Left lung (tissue), 10 donors: Measurements from ENCODE around the gene MEGF9. TPM values are rescaled to one million over a fixed set of nuclear protein-coding genes. Genes with fewer than 3 reads are reported as not detected.

Experiments
- ATAC-seq: fragments of 200-7000 bp; cut with Tn5 transposase; one replicate; pipeline ENCODE4 v1.9.1; 2020; ENCODE audit warnings: moderate library complexity
- DNase-seq, 4 donors: peaks; one replicate each; pipeline ENCODE4 v3.0.0-alpha.2; 2013 to 2020
- H3K27ac ChIP-seq, 2 donors: fragments of 200-600 bp; sonication (generic) in 1 of 2; one replicate each; pipeline versions ENCODE4 v1.5.0 to v1.8.0; 2020 to 2021
- H3K27me3 ChIP-seq, 2 donors: fragments of 200-600 bp; sonication (generic) in 1 of 2; one replicate each; pipeline versions ENCODE4 v1.5.0 to v1.8.0; 2020 to 2021
- H3K36me3 ChIP-seq, 2 donors: fragments of 200-600 bp; sonication (generic) in 1 of 2; one replicate each; pipeline versions ENCODE4 v1.5.0 to v1.8.0; 2020 to 2021
- H3K4me1 ChIP-seq, 2 donors: fragments of 200-600 bp; one replicate each; pipeline ENCODE4 v1.8.0; 2021
- H3K4me3 ChIP-seq, 2 donors: fragments of 200-600 bp; sonication (generic) in 1 of 2; one replicate each; pipeline versions ENCODE4 v1.5.0 to v1.8.0; 2020 to 2021; ENCODE audit warnings: mild to moderate bottlenecking in 1 of 2
- H3K9me3 ChIP-seq, 2 donors: fragments of 200-600 bp; sonication (generic) in 1 of 2; one replicate each; pipeline versions ENCODE4 v1.5.0 to v1.8.0; 2020 to 2021
- CTCF ChIP-seq, 2 donors: fragments of 200-600 bp; sonication (generic) in 1 of 2; IDR thresholded peaks; one replicate each; pipeline versions ENCODE4 v1.5.0 to v1.8.0; 2021; ENCODE audit warnings: antibody characterized with exemption in 2 of 2
- intact Hi-C, 2 donors: fragments of 100-400 bp; cut with DNase I; formaldehyde crosslinking; loops; one replicate each; pipeline versions ENCODE4 v1.11.2 to v1.14.2; 2022
- polyA plus RNA-seq, 6 donors: library from polyadenylated mRNA; unstranded; fragments of 120-200 nt; gene quantifications; one replicate each; pipeline ENCODE4 v1.2.1, GENCODE V29; 2013; ENCODE audit not compliant: insufficient read length in 6 of 6
- total RNA-seq, 2 donors: library from RNA; stranded (reverse); fragmentation: NEBNext Ultra II Directional; extraction: Animal tissue kit (Norgen Biotek cat#: 25700); gene quantifications; one replicate each; pipeline ENCODE4 v1.2.1, GENCODE V29; 2021
- donor health status: DM: no; HTN: yes; CAD: no.
- donor health status: DM: no; HTN: no; CAD: no.

The MEGF9 gene
- total and polyA plus RNA-seq, 8 donors, result 13.8 to 103 (median 15.3) TPM

GRCh38 chr9:120676767-120677402 is 37.4 kb downstream of the MEGF9 start:
- no peaks in the 10 kb centered on the region for H3K9me3 ChIP-seq
- peaks cover 3 to 45% of the 10 kb centered on the region in 2 donors for H3K4me1 ChIP-seq
- DNase-seq (peak in 1 of 4 donors; percentile 10), ATAC-seq (peak; percentile 91)
- H3K27ac ChIP-seq, result peak overlapping the region; percentile 35 to 69
- intact Hi-C loops, result no loop called here
- peaks cover 0 to 9% of the 10 kb centered on the region in 2 donors for H3K36me3 ChIP-seq
- no peak overlapping the region for H3K4me3 ChIP-seq
- TF ChIP-seq CTCF (IDR thresholded peaks at IDR 0.05), result no peak
- H3K27me3 ChIP-seq, result no peaks in the 10 kb centered on the region

GRCh38 chr9:120668399-120668798 is 45.9 kb downstream of the MEGF9 start:
- H3K4me3 ChIP-seq, result no peak overlapping the region
- intact Hi-C loops, result no loop called here
- H3K27ac ChIP-seq, result no peak overlapping the region
- no peaks in the 10 kb centered on the region for H3K36me3 ChIP-seq
- peaks cover 9 to 58% of the 10 kb centered on the region in 2 donors for H3K4me1 ChIP-seq
- no peak for ATAC-seq
- no peaks in the 10 kb centered on the region for H3K9me3 ChIP-seq
- H3K27me3 ChIP-seq, result no peaks in the 10 kb centered on the region
- peak in 1 of 4 donors; percentile 5 for DNase-seq
- TF ChIP-seq CTCF (IDR thresholded peaks at IDR 0.05), result no peak

GRCh38 chr9:120663950-120664349 is 50.3 kb downstream of the MEGF9 start:
- no peak for DNase-seq
- Histone ChIP-seq H3K27me3 (no peaks in the 10 kb centered on the region), H3K4me1 (peaks cover 9 to 70% of the 10 kb centered on the region in 2 donors), H3K4me3 (no peak overlapping the region), H3K9me3 (no peaks in the 10 kb centered on the region), H3K36me3 (peaks cover 0 to under 1% of the 10 kb centered on the region in 2 donors), H3K27ac (peak overlapping the region in 1 of 2 donors; percentile 38)
- no peak for TF ChIP-seq CTCF (IDR thresholded peaks at IDR 0.05)
- intact Hi-C loops, result no loop called here
- no peak for ATAC-seq

- no peak overlapping the region for H3K4me3 ChIP-seq
- intact Hi-C loops, result no loop called here
- peak overlapping the region in 1 of 2 donors; percentile 38 for H3K27ac ChIP-seq
- H3K27me3 ChIP-seq, result no peaks in the 10 kb centered on the region
- peaks cover 0 to 6% of the 10 kb centered on the region in 2 donors for H3K36me3 ChIP-seq
- no peaks in the 10 kb centered on the region for H3K9me3 ChIP-seq
- H3K4me1 ChIP-seq, result peaks cover 5 to 65% of the 10 kb centered on the region in 2 donors
- no peak for TF ChIP-seq CTCF (IDR thresholded peaks at IDR 0.05)
- DNase-seq (no peak), ATAC-seq (peak; percentile 21)
Measured at GRCh38 chr9:120663380-120663779, 50.9 kb downstream of the MEGF9 start.

GRCh38 chr9:120662513-120662912 is 51.8 kb downstream of the MEGF9 start:
- peaks cover 5 to 58% of the 10 kb centered on the region in 2 donors for H3K4me1 ChIP-seq
- no peak for TF ChIP-seq CTCF (IDR thresholded peaks at IDR 0.05)
- no peak overlapping the region for H3K27ac ChIP-seq
- intact Hi-C loops, result no loop called here
- ATAC-seq, result no peak
- DNase-seq, result no peak
- H3K4me3 ChIP-seq, result no peak overlapping the region
- H3K36me3 ChIP-seq, result peaks cover 0 to 15% of the 10 kb centered on the region in 2 donors
- H3K27me3 ChIP-seq, result no peaks in the 10 kb centered on the region
- H3K9me3 ChIP-seq, result no peaks in the 10 kb centered on the region
